PC-9 (cell line): ENCODE results near the gene RAB1B. TPM values are rescaled to one million over a fixed set of nuclear protein-coding genes. Genes with fewer than 3 reads are reported as not detected.

Experiments
- BruUV-seq: library from RNA; stranded (reverse); fragments of 400-500 nt; replicated peaks from 2 replicates; lab custom pipeline; 2021; lab: Mats Ljungman, UMichigan
- CTCF ChIA-PET: fragments of 300-600 bp; sonication (Branson Sonifier 250); formaldehyde crosslinking; loops from one replicate; lab custom pipeline; 2022; ENCODE audit warnings: antibody characterized with exemption; lab: Charles Lee
- POLR2A ChIA-PET: fragments of 300-600 bp; sonication (Branson Sonifier 250); formaldehyde crosslinking; loops from one replicate; lab custom pipeline; 2022; ENCODE audit warnings: antibody characterized with exemption; ENCODE audit not compliant: unreplicated experiment; lab: Charles Lee
- DNase-seq, 2 experiments: peaks; one replicate each; pipeline versions ENCODE4 v3.0.0 to v3.0.0-alpha.2; 2015 to 2022; ENCODE audit warnings: mixed read lengths in 1 of 2
- H2AFZ ChIP-seq: fragments of 200-600 bp; sonication (generic); 2 replicates; pipeline ENCODE4 v1.8.1; 2017; ENCODE audit warnings: antibody characterized with exemption
- H3F3A ChIP-seq: fragments of 200-600 bp; sonication (generic); 2 replicates; pipeline ENCODE4 v1.8.1; 2017; ENCODE audit warnings: antibody characterized with exemption, mild to moderate bottlenecking, low read depth; ENCODE audit not compliant: insufficient read depth
- H3K27ac ChIP-seq: fragments of 200-600 bp; sonication (generic); 2 replicates; pipeline ENCODE4 v1.6.1; 2016; ENCODE audit warnings: mixed run types
- H3K27me3 ChIP-seq: fragments of 200-600 bp; sonication (generic); 2 replicates; pipeline ENCODE4 v1.6.1; 2016; ENCODE audit warnings: low read depth, mixed run types; ENCODE audit not compliant: insufficient read depth
- H3K36me3 ChIP-seq: fragments of 200-600 bp; sonication (generic); 2 replicates; pipeline ENCODE4 v1.6.1; 2016; ENCODE audit warnings: low read depth, mixed run types
- H3K4me1 ChIP-seq: fragments of 200-600 bp; sonication (generic); replicated peaks from 2 replicates; pipeline ENCODE4 v1.6.1; 2016; ENCODE audit warnings: mixed run types; ENCODE audit not compliant: insufficient read depth
- H3K4me2 ChIP-seq: fragments of 200-600 bp; sonication (generic); 2 replicates; pipeline ENCODE4 v1.6.1; 2017; ENCODE audit warnings: mixed run types
- H3K4me3 ChIP-seq: fragments of 200-600 bp; sonication (generic); 2 replicates; pipeline ENCODE4 v1.6.1; 2016; ENCODE audit warnings: mixed run types
- H3K79me2 ChIP-seq: fragments of 200-600 bp; sonication (generic); 2 replicates; pipeline ENCODE4 v1.6.1; 2017; ENCODE audit warnings: low read depth, mixed run types
- H3K9me2 ChIP-seq: fragments of 200-600 bp; sonication (generic); 2 replicates; pipeline ENCODE4 v1.8.1; 2017; ENCODE audit warnings: mild to moderate bottlenecking; ENCODE audit not compliant: insufficient read depth
- H3K9me3 ChIP-seq: fragments of 200-600 bp; sonication (generic); 2 replicates; pipeline ENCODE4 v1.8.1; 2016; ENCODE audit warnings: low read depth; ENCODE audit not compliant: insufficient read depth
- H4K20me1 ChIP-seq: fragments of 200-600 bp; sonication (generic); 2 replicates; pipeline ENCODE4 v1.8.1; 2017; ENCODE audit not compliant: insufficient read depth
- EZH2 ChIP-seq: fragments of 200-600 bp; sonication (generic); IDR thresholded peaks from 2 replicates; pipeline ENCODE4 v1.8.0; 2017; ENCODE audit warnings: antibody characterized with exemption, low read depth
- intact Hi-C: fragments of 100-400 bp; cut with micrococcal nuclease; formaldehyde crosslinking; loops from one replicate; pipeline ENCODE4 v1.10.0; 2022; ENCODE audit not compliant: unreplicated experiment
- total RNA-seq: library from RNA; stranded (reverse); gene quantifications from 2 replicates; pipeline ENCODE4 v1.2.3, GENCODE V29; 2021
- TF ChIP-seq, protein P1 (sequence below): fragments of 200-600 bp; sonication (generic); conservative IDR thresholded peaks from 2 replicates; pipeline ENCODE4 v1.6.1; 2017; ENCODE audit warnings: mixed run types, antibody characterized with exemption, mild to moderate bottlenecking, moderate library complexity

Gene RAB1B
- total RNA-seq, 1 experiment from 2014 or later, result 232 TPM

DNA sequence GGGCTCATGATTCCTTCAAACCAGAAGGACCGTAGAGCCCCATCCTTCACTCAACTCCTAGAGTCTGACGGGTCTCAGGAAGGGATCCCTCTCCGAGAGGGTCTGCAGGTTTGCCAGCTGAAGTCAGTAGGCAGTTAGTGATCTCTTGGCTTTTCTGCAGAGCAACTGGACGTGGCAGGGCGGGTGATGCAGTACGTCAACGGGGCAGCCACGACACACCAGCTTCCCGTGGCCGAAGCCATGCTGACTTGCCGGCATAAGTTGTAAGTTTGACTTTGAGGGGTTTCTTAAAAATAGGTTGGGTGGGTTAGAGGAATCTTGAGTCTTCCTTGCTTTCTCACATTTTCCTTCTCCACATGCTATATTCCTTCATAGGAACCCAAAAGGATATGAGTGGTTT lies 33.3 kb upstream of the RAB1B start:
- POLR2A ChIA-PET, result interaction anchor here (0.6 kb wide), 1 partner anchor 72 kb away, joined by 4 read pairs; no protein-coding TSS in a partner anchor

DNA sequence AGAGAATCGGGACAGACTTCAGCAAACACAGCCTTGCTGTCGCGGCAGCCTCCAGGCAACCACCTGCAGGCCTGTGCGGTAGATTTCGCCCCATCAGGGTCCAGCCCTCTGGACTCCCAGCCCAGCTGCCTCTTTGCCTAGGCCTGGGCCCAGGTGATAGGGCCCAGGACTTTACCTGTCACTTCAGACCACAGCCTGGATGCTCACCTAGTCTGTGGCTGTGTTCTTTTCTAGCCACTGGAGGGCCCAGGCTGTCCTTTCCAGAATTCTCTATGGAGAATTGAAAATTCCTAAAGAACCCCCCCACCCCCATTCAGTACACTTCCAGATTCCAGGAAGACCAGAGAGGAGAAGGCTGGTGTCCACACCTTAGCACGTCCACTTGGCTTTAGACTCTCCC lies 30.6 kb upstream of the RAB1B start:
- H3K27ac ChIP-seq, result no peak overlapping the region
- no TSS peak for BruUV-seq

More for the DNA sequence above, 33.3 kb upstream of the RAB1B start:
- no peak overlapping the region for H2AFZ ChIP-seq
- H4K20me1 ChIP-seq, result no peaks in the 10 kb centered on the region; the same call in none of the 2 replicates
- no peak overlapping the region for H3K4me3 ChIP-seq
- intact Hi-C loops, result no loop called here
- CTCF ChIA-PET, result interaction anchor here (0.6 kb wide), 1 partner anchor 406 kb away, joined by 4 read pairs; no protein-coding TSS in a partner anchor
- H3F3A ChIP-seq, result no peaks in the 10 kb centered on the region
- no peaks in the 10 kb centered on the region for H3K9me3 ChIP-seq
- TF ChIP-seq, protein P1, sequence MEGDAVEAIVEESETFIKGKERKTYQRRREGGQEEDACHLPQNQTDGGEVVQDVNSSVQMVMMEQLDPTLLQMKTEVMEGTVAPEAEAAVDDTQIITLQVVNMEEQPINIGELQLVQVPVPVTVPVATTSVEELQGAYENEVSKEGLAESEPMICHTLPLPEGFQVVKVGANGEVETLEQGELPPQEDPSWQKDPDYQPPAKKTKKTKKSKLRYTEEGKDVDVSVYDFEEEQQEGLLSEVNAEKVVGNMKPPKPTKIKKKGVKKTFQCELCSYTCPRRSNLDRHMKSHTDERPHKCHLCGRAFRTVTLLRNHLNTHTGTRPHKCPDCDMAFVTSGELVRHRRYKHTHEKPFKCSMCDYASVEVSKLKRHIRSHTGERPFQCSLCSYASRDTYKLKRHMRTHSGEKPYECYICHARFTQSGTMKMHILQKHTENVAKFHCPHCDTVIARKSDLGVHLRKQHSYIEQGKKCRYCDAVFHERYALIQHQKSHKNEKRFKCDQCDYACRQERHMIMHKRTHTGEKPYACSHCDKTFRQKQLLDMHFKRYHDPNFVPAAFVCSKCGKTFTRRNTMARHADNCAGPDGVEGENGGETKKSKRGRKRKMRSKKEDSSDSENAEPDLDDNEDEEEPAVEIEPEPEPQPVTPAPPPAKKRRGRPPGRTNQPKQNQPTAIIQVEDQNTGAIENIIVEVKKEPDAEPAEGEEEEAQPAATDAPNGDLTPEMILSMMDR, result no peak
- TF ChIP-seq EZH2, result no peak
- DNase-seq, result no peak
- no peak overlapping the region for H3K4me2 ChIP-seq
- H3K4me1 ChIP-seq, result no peaks in the 10 kb centered on the region
- no peak overlapping the region for H3K27ac ChIP-seq
- H3K27me3 ChIP-seq, result no peaks in the 10 kb centered on the region
- H3K9me2 ChIP-seq, result no peaks in the 10 kb centered on the region
- no peaks in the 10 kb centered on the region for H3K36me3 ChIP-seq
- no peaks in the 10 kb centered on the region for H3K79me2 ChIP-seq
- BruUV-seq, result no TSS peak

DNA sequence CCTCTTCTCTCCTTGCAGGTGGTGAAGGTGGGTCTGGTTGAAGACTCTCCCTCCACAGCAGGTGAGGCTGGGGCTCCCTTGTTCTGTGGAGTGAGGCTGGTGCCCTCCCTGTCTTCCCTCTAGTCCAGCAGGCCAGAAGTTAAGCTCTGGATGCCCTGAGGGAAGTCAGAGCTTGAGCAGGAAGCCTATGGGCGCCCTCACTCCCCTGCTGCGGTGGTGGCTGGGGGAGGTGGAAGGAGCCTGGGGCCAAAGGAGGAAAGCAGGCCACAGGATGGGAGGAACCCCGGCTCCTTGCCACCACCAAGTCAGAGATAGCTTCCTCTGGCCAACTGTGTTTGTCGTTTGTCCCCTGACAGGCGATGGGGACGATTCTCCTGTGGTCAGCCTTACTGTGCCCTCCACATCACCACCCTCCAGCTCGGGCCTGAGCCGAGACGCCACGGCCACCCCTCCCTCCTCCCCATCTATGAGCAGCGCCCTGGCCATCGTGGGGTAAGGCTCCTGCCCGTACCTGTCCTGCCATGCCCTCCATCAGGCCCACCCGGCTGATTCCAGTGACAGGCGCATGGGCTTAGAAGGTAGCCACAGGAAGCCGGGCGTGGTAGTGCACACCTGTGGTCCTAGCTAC lies 29.5 kb upstream of the RAB1B start:
- Histone ChIP-seq H3K4me3 (no peak overlapping the region), H2AFZ (no peak overlapping the region), H3F3A (no peaks in the 10 kb centered on the region), H3K4me1 (no peaks in the 10 kb centered on the region), H3K79me2 (no peaks in the 10 kb centered on the region), H3K27ac (no peak overlapping the region), H3K4me2 (no peak overlapping the region), H3K27me3 (no peaks in the 10 kb centered on the region), H3K9me3 (no peaks in the 10 kb centered on the region), H3K36me3 (no peaks in the 10 kb centered on the region), H3K9me2 (no peaks in the 10 kb centered on the region), H4K20me1 (no peaks in the 10 kb centered on the region; the same call in 1 of the 2 replicates)
- ChIA-PET POLR2A (no interaction called here), CTCF (no interaction called here)
- no TSS peak for BruUV-seq
- no peak for DNase-seq
- intact Hi-C loops, result no loop called here
- TF ChIP-seq, protein P1, result no peak
- no peak for TF ChIP-seq EZH2

More for the DNA sequence above, 30.6 kb upstream of the RAB1B start:
- Histone ChIP-seq H3K9me3 (no peaks in the 10 kb centered on the region), H3K36me3 (no peaks in the 10 kb centered on the region), H3K79me2 (no peaks in the 10 kb centered on the region), H3K9me2 (no peaks in the 10 kb centered on the region), H2AFZ (no peak overlapping the region), H3K4me1 (no peaks in the 10 kb centered on the region), H3K4me2 (no peak overlapping the region), H3K27me3 (no peaks in the 10 kb centered on the region), H3K4me3 (no peak overlapping the region), H4K20me1 (no peaks in the 10 kb centered on the region; the same call in none of the 2 replicates), H3F3A (no peaks in the 10 kb centered on the region)
- ChIA-PET CTCF (no interaction called here), POLR2A (no interaction called here)
- TF ChIP-seq, protein P1, result no peak
- intact Hi-C loops, result no loop called here
- DNase-seq, result no peak
